SK-N-SH (cell line): ENCODE measurements around the gene TULP4. TPM values are rescaled to one million over a fixed set of nuclear protein-coding genes. Genes with fewer than 3 reads are reported as not detected.

Experiments
- CTCF ChIA-PET: fragments of 300-600, 350-600 bp; formaldehyde crosslinking; extraction: SDS; loops from one replicate; lab custom pipeline; 2021; lab: Yijun Ruan, JAX
- POLR2A ChIA-PET: fragments of 350-600 bp; sonication (Branson Sonifier 250); formaldehyde crosslinking; extraction: SDS; loops from one replicate; lab custom pipeline; 2020; ENCODE audit warnings: antibody characterized with exemption, inconsistent platforms; lab: Yijun Ruan, JAX
- DNase-seq: peaks from one replicate; pipeline ENCODE4 v3.0.0; 2012
- H2AFZ ChIP-seq: fragments of 200-600 bp; sonication (generic); 2 replicates; pipeline ENCODE4 v1.8.1; 2016; ENCODE audit warnings: antibody characterized with exemption, mild to moderate bottlenecking, low read depth
- H3F3A ChIP-seq: fragments of 200-600 bp; sonication (generic); replicated peaks from 2 replicates; pipeline ENCODE3; 2016; ENCODE audit warnings: antibody characterized with exemption, mild to moderate bottlenecking; ENCODE audit not compliant: insufficient read depth
- H3K27ac ChIP-seq, 2 experiments: fragments of 200-500 bp in 1 of 2; fragments of 200-600 bp in 1 of 2; sonication (Bioruptor generic) in 1 of 2; sonication (generic), shearing (Covaris generic) in 1 of 2; 2 replicates each; pipeline versions ENCODE4 v1.5.1 to v1.6.1; 2014 to 2016; ENCODE audit warnings: low read depth in 2 of 2, inconsistent platforms in 1 of 2, low read length in 1 of 2, mild to moderate bottlenecking in 1 of 2, mixed read lengths in 1 of 2
- H3K27me3 ChIP-seq: fragments of 200-600 bp; sonication (generic), shearing (Covaris generic); 2 replicates; pipeline ENCODE4 v1.6.1; 2016; ENCODE audit warnings: mixed run types; ENCODE audit not compliant: insufficient read depth
- H3K36me3 ChIP-seq, 2 experiments: fragments of 200-500 bp in 1 of 2; fragments of 200-600 bp in 1 of 2; sonication (Bioruptor generic) in 1 of 2; sonication (generic) in 1 of 2; replicated peaks in 1 of 2; 2 replicates each; pipeline versions ENCODE3 to v1.5.1; 2014 to 2016; ENCODE audit warnings: low read length in 1 of 2, mild to moderate bottlenecking in 1 of 2; ENCODE audit not compliant: insufficient read depth in 2 of 2, control insufficient read depth in 1 of 2
- H3K4me1 ChIP-seq, 2 experiments: fragments of 200-500 bp in 1 of 2; fragments of 200-600 bp in 1 of 2; sonication (Bioruptor generic) in 1 of 2; sonication (generic), shearing (Covaris generic) in 1 of 2; 2 replicates each; pipeline versions ENCODE4 v1.5.1 to v1.6.1; 2014 to 2016; ENCODE audit warnings: low read depth in 1 of 2, low read length in 1 of 2, mixed run types in 1 of 2; ENCODE audit not compliant: insufficient read depth in 2 of 2, control insufficient read depth in 1 of 2
- H3K4me2 ChIP-seq: fragments of 200-600 bp; sonication (generic), shearing (Covaris generic); 2 replicates; pipeline ENCODE4 v1.6.1; 2017; ENCODE audit warnings: mixed run types
- H3K4me3 ChIP-seq, 2 experiments: fragments of 200-500 bp in 1 of 2; fragments of 200-600 bp in 1 of 2; sonication (Bioruptor generic) in 1 of 2; sonication (generic), shearing (Covaris generic) in 1 of 2; 2 replicates each; pipeline versions ENCODE4 v1.5.1 to v1.8.1; 2014 to 2016; ENCODE audit warnings: low read depth in 2 of 2, inconsistent platforms in 1 of 2, low read length in 1 of 2, mild to moderate bottlenecking in 1 of 2, mixed read lengths in 1 of 2, moderate library complexity in 1 of 2
- H3K79me2 ChIP-seq: fragments of 200-600 bp; sonication (generic); 2 replicates; pipeline ENCODE4 v1.8.1; 2017; ENCODE audit warnings: mild to moderate bottlenecking; ENCODE audit not compliant: insufficient read depth
- H3K9ac ChIP-seq: fragments of 200-600 bp; sonication (generic); 2 replicates; pipeline ENCODE4 v1.6.1; 2017; ENCODE audit warnings: mixed run types
- H3K9me2 ChIP-seq: fragments of 200-600 bp; sonication (generic); 2 replicates; pipeline ENCODE4 v1.6.1; 2017; ENCODE audit warnings: mixed run types
- H3K9me3 ChIP-seq: fragments of 200-600 bp; sonication (generic); 2 replicates; pipeline ENCODE4 v1.6.1; 2017; ENCODE audit warnings: mixed run types, mild to moderate bottlenecking, moderate library complexity
- H4K20me1 ChIP-seq: fragments of 200-600 bp; sonication (generic); 2 replicates; pipeline ENCODE4 v1.6.1; 2017; ENCODE audit warnings: mild to moderate bottlenecking, mixed run types; ENCODE audit not compliant: insufficient read depth
- CHD2 ChIP-seq: fragments of 150-350 bp; IDR thresholded peaks from 2 replicates; pipeline ENCODE4 v1.6.1; 2018; ENCODE audit warnings: low read length; ENCODE audit not compliant: partially characterized antibody
- GABPA ChIP-seq: IDR thresholded peaks from 2 replicates; pipeline ENCODE4 v1.4.0; 2012; ENCODE audit warnings: low read depth, mild to moderate bottlenecking
- MXI1 ChIP-seq: IDR thresholded peaks from 2 replicates; pipeline ENCODE4 v1.6.1; 2012; ENCODE audit warnings: mild to moderate bottlenecking, low read depth, low read length, improper control_type of control experiment
- NRF1 ChIP-seq: IDR thresholded peaks from 2 replicates; pipeline ENCODE4 v1.6.1; 2012; ENCODE audit warnings: low read depth, mild to moderate bottlenecking, low read length
- POLR2AphosphoS5 ChIP-seq: IDR thresholded peaks from 2 replicates; pipeline ENCODE4 v1.6.1; 2012; ENCODE audit warnings: low read depth, low read length
- RAD21 ChIP-seq: IDR thresholded peaks from 2 replicates; pipeline ENCODE4 v1.6.1; 2012; ENCODE audit warnings: mild to moderate bottlenecking, low read length
- RXRA ChIP-seq: IDR thresholded peaks from 2 replicates; pipeline ENCODE4 v1.4.0; 2012; ENCODE audit warnings: low read depth, mild to moderate bottlenecking, borderline replicate concordance
- SMC3 ChIP-seq: IDR thresholded peaks from 2 replicates; pipeline ENCODE4 v1.6.1; 2012; ENCODE audit warnings: low read depth, low read length, improper control_type of control experiment
- WGBS: methylation state at CpG from one replicate; pipeline ENCODE4 v1.1.6; 2017; ENCODE audit warnings: low lambda C conversion rate; 5-methylcytosine and 5-hydroxymethylcytosine counted together
- polyA plus RNA-seq, 3 experiments: library from polyadenylated mRNA; depleted of rRNA; stranded (reverse); fragments of >200 nt; gene quantifications; 2 replicates each; pipeline ENCODE4 v1.2.3, GENCODE V29; 2012
- TF ChIP-seq, protein P1 (sequence below): fragments of 150-350 bp; IDR thresholded peaks from 2 replicates; pipeline ENCODE4 v1.6.1; 2016; ENCODE audit warnings: mild to moderate bottlenecking, low read depth, low read length
- TF ChIP-seq, protein P2 (sequence below): IDR thresholded peaks from 2 replicates; pipeline ENCODE4 v1.6.1; 2012; ENCODE audit warnings: mild to moderate bottlenecking, low read depth, low read length, moderate library complexity
- TF ChIP-seq, protein P3 (sequence below): IDR thresholded peaks from 2 replicates; pipeline ENCODE4; 2012
- TF ChIP-seq, protein P4 (sequence below): IDR thresholded peaks from 2 replicates; pipeline ENCODE4 v1.4.0; 2012; ENCODE audit warnings: low read depth
- TF ChIP-seq, protein P5 (sequence below): IDR thresholded peaks from 2 replicates; pipeline ENCODE4 v1.4.0; 2012; ENCODE audit warnings: low read depth, borderline replicate concordance

The TULP4 gene
- polyA plus RNA-seq, 1 of the 3 experiments (the other 2 are of a cell fraction), result 5.9 TPM

DNA sequence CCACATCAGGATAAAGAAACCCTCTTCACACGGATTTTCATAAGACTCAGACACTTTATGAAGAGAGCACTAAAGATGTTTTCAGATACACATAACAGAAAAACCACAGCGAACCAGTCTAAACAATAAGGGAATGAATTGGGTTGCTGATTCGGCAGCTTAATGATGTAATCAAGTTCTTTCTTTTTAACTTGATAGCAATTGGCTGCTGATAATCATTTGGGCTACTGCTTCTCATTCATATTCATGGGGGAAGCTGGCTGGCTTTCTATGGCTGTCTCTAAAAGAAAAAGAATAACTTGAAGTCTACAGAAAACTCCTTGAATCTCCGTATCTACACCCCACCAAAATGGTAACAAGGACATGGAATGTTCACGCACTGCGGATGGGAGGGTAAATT, 227.6 kb downstream of the TULP4 start:
- ChIA-PET CTCF (interaction anchor here (0.7 to 1.2 kb wide), 4 partner anchors 9 to 326 kb away, joined by 3 read pairs; no protein-coding TSS in a partner anchor), POLR2A (no interaction called here)
- no peak overlapping the region for H3K27ac ChIP-seq
- no peaks in the 10 kb centered on the region for H4K20me1 ChIP-seq
- H3K27me3 ChIP-seq, result no peaks in the 10 kb centered on the region
- no peak overlapping the region for H3K4me3 ChIP-seq
- peaks cover 0 to 19% of the 10 kb centered on the region in 2 experiments; a peak in 1 of 4 replicates for H3K4me1 ChIP-seq
- no peaks in the 10 kb centered on the region for H3K36me3 ChIP-seq
- no peaks in the 10 kb centered on the region for H3K9me3 ChIP-seq
- no peak for TF ChIP-seq POLR2AphosphoS5
- TF ChIP-seq, protein P1, sequence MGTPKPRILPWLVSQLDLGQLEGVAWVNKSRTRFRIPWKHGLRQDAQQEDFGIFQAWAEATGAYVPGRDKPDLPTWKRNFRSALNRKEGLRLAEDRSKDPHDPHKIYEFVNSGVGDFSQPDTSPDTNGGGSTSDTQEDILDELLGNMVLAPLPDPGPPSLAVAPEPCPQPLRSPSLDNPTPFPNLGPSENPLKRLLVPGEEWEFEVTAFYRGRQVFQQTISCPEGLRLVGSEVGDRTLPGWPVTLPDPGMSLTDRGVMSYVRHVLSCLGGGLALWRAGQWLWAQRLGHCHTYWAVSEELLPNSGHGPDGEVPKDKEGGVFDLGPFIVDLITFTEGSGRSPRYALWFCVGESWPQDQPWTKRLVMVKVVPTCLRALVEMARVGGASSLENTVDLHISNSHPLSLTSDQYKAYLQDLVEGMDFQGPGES, result no peak
- no peak for TF ChIP-seq RAD21
- no peak for TF ChIP-seq MXI1
- TF ChIP-seq, protein P2, sequence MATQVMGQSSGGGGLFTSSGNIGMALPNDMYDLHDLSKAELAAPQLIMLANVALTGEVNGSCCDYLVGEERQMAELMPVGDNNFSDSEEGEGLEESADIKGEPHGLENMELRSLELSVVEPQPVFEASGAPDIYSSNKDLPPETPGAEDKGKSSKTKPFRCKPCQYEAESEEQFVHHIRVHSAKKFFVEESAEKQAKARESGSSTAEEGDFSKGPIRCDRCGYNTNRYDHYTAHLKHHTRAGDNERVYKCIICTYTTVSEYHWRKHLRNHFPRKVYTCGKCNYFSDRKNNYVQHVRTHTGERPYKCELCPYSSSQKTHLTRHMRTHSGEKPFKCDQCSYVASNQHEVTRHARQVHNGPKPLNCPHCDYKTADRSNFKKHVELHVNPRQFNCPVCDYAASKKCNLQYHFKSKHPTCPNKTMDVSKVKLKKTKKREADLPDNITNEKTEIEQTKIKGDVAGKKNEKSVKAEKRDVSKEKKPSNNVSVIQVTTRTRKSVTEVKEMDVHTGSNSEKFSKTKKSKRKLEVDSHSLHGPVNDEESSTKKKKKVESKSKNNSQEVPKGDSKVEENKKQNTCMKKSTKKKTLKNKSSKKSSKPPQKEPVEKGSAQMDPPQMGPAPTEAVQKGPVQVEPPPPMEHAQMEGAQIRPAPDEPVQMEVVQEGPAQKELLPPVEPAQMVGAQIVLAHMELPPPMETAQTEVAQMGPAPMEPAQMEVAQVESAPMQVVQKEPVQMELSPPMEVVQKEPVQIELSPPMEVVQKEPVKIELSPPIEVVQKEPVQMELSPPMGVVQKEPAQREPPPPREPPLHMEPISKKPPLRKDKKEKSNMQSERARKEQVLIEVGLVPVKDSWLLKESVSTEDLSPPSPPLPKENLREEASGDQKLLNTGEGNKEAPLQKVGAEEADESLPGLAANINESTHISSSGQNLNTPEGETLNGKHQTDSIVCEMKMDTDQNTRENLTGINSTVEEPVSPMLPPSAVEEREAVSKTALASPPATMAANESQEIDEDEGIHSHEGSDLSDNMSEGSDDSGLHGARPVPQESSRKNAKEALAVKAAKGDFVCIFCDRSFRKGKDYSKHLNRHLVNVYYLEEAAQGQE, result no peak
- no peak for TF ChIP-seq SMC3
- TF ChIP-seq, protein P3, sequence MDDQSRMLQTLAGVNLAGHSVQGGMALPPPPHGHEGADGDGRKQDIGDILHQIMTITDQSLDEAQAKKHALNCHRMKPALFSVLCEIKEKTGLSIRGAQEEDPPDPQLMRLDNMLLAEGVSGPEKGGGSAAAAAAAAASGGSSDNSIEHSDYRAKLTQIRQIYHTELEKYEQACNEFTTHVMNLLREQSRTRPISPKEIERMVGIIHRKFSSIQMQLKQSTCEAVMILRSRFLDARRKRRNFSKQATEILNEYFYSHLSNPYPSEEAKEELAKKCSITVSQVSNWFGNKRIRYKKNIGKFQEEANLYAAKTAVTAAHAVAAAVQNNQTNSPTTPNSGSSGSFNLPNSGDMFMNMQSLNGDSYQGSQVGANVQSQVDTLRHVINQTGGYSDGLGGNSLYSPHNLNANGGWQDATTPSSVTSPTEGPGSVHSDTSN, result no peak
- TF ChIP-seq NRF1, result no peak
- no peak for TF ChIP-seq RXRA
- TF ChIP-seq GABPA, result no peak
- TF ChIP-seq CHD2, result no peak
- TF ChIP-seq, protein P4, sequence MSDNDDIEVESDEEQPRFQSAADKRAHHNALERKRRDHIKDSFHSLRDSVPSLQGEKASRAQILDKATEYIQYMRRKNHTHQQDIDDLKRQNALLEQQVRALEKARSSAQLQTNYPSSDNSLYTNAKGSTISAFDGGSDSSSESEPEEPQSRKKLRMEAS, result no peak
- TF ChIP-seq, protein P5, sequence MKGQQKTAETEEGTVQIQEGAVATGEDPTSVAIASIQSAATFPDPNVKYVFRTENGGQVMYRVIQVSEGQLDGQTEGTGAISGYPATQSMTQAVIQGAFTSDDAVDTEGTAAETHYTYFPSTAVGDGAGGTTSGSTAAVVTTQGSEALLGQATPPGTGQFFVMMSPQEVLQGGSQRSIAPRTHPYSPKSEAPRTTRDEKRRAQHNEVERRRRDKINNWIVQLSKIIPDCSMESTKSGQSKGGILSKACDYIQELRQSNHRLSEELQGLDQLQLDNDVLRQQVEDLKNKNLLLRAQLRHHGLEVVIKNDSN, result no peak
- TF ChIP-seq, all 33 proteins: peak for 0
- DNase-seq, result no peak
- WGBS, result 93% methylated on average over 6 of the region's 6 CpGs
- Histone ChIP-seq H3F3A (no peaks in the 10 kb centered on the region), H3K4me2 (no peak overlapping the region), H2AFZ (no peak overlapping the region), H3K79me2 (no peaks in the 10 kb centered on the region), H3K9me2 (no peaks in the 10 kb centered on the region), H3K9ac (no peak overlapping the region)
